HG02970 (cell line): Measurements from ENCODE around the gene SUN2.

Experiments used
- ATAC-seq: cut with Tn5 transposase; IDR thresholded peaks from one replicate; pipeline ENCODE4 v1.9.1; 2021; ENCODE audit warnings: mild to moderate bottlenecking, moderate library complexity, moderate number of reproducible peaks; ENCODE audit not compliant: unreplicated experiment, low FRiP score

Gene SUN2

GRCh38 chr22:38777087-38777671 lies 21.4 kb upstream of the SUN2 start:
- ATAC-seq, result no peak

DNA sequence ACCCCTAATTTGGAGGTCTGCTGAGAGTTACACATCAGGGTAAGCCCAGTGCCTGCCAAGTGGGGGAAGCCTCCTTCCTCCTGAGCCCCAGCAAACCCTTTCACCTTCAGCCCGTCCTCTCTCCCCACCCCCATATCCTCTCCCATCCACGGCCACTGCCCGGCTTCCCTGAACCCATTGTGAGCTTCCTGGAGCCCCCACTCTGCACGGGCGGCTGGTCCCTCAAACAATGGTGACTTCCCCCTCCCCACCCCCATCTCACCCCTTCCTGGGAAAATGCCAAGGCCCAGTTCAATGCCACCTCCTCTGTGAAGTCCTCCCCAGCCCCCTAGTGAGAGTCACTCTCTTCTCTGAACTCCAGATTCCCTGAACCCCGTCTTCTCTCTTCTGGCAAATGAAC lies 20.3 kb upstream of the SUN2 start:
- no peak for ATAC-seq

DNA sequence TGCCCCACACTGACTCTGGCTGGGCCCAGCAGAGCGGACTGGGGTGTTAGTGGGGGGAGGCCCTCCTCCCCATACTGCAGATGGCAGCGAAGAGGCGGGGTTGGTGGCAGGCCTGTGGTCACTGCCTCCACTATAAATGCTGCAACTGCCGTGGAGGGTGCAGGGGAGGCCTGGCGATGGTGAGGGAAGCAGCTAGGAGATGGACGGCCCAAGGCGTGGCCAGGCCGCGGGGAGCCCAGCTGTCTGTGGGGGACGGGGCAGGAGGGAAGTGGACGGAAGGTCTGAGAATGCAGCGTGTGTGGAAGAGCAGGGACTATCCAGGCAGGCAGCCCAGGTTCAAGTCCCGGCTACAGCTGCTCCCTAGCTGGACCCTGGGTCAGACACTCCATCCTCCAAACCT lies 19.9 kb upstream of the SUN2 start:
- ATAC-seq, result no peak

DNA sequence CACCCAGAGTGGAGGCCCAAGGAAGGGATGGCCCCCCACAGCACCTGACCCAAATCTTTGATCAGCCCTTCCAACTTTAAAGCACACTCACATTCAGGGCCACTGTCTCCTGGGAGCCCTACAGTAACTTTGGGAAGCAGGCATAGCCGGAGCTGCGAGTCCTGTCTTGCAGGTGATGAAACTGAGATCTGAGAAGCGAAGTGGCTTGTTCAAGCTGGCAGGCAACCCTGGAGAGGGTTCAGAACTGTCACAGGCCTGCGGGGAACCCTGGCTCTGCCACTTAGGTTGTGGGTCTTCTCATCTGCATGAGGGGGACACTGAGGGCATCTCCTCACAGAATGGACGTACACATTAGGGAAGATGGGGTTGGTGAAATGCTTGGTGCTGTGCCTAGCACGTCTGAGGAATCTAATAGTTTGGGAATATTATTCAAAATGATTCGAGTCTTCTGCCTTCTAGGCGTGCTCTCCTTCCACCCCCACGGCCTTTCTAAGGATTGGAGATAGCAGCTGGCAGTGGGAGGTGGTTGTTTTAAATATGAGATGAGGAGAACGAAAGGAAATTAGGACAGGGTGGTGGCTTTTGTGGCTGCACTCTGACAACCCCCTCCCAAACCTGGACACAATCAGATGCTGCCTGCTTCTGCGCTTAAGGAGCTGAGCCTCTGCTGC lies 18.8 kb upstream of the SUN2 start:
- no peak for ATAC-seq

DNA sequence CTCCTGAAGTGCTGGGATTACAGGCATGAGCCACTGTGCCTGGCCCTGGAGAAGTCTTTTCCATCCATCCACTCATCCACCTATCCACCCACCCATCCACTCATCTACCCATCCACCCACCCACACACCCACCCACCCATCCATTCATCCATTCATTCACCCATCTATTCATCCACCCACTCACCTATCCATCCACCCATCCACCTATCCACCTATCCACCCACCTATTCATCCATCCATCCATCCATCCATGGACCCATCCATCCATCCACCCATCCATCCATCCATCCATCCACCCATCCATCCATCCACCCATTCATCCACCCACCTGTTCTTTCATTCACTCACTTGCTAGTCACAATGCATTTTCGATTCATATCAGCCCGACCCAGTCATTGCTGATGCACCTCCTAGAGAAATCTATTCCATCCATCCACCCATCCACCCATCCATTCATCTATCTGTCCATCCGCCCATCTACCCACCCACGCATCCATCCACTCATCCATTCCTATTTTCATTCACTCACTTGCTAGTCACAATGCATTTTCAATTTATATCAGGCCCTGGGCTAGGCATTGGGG lies 17.7 kb upstream of the SUN2 start:
- ATAC-seq, result no peak

- no peak for ATAC-seq
Observed at GRCh38 chr22:38772623-38772873, 16.8 kb upstream of the SUN2 start.

GRCh38 chr22:38770257-38770949 lies 14.6 kb upstream of the SUN2 start:
- no peak for ATAC-seq

- no peak for ATAC-seq
Observed at GRCh38 chr22:38768036-38768435, 12.2 kb upstream of the SUN2 start.

- no peak for ATAC-seq
Observed at GRCh38 chr22:38767313-38767712, 11.5 kb upstream of the SUN2 start.

GRCh38 chr22:38766076-38766777 lies 10.4 kb upstream of the SUN2 start:
- no peak for ATAC-seq

GRCh38 chr22:38762551-38762983 lies 6.8 kb upstream of the SUN2 start:
- no peak for ATAC-seq

DNA sequence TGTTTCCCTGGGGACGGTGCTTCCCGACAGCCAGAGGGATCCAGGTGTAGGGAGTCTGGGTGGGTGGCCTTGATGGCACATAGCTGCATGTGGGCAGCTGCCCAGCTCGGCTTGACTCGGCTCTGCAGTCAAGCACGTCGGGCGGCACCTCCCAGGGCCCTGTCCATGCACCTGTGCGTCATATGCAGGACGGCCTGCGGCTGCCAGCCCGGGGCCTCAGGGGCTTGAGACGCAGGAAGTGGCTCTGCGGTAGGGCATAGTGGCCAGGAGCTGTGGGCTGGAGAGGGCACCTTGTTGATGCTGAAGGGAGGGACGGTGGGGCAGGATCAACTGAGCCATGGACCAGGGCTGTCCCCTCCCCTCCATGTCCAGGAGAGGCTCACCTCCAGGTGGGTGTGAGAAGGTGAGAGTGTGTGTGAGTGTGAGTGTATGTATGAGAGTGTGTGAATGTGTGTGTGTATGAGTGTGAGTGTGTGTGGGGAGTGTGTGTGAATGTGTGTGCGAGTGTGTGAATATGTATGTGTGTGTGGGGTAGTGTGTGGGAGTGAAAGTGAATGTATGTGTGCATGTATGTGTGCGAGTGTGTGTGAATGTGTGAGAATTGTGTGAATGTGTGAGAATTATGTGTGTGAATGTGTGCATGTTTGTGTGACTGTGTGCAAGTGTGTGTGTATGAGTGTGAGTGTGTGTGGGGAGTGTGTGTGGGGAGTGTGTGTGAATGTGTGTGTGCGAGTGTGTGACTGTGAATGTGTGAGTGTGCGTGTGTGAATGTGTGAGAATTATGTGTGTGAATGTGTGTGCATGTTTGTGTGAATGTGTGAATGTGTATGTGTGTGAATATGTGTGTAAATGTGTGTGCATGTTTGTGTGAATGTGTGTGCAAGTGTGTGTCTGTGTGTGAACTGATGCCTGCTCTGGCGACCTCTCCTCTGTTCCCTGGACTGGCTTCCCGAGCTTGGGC lies 5.7 kb upstream of the SUN2 start:
- no peak for ATAC-seq

DNA sequence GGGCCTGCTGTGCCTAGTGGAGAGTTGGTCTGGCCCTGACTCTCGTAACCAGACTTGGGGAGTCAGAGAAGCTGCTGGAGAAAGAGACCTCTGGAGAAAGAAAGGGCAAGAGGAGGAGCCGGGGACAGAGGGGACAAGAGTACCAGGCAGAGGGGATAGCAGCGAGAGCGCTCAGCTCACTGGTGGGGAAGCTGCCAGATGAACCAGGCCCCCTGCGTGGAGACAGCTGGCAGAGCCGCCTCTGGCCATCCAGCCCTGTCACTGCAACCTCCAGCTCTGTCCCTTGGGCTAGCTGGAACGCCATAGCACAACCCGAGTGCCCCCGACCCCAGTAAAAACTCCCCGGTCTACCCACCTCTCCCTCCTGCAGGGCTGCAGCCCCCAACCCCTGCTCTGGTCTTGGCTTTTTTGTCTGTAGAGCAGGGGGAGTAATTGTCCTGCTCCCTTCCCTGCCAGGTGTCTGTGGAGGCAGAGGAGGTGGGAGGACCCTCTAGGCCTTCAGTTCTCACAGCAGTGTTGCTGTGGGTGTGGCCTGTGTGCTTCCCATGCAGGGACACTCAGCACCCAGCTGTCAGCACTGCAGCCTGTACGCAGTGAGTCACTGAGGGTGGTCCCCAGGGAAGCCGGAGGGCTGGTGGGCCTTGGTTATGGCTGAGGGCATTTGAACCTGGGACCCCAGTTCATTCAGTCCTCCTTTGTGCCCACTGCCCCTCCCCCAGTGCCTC lies 4.8 kb upstream of the SUN2 start:
- ATAC-seq, result no peak

DNA sequence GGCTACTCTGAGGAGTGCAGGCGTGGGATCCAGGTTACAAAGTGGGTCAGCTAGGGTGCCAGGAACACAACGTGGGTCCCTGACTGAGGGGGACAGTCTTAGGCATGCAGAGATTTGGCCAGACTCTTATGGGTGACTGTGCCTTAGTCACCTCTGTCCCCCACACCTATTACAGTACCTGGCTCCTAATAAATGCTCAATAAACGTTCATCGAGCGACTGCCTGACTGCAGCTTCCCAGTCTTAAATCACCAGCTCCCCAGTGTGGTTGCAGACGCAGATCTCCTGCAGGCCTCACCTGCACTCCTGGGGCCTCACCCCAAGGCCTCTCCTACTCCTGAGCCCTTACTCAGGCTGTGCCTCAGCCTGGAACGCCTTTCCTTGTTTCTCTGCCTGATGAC lies 3.2 kb upstream of the SUN2 start:
- ATAC-seq, result no peak

- no peak for ATAC-seq
Observed at GRCh38 chr22:38758276-38758945, 2.6 kb upstream of the SUN2 start.

DNA sequence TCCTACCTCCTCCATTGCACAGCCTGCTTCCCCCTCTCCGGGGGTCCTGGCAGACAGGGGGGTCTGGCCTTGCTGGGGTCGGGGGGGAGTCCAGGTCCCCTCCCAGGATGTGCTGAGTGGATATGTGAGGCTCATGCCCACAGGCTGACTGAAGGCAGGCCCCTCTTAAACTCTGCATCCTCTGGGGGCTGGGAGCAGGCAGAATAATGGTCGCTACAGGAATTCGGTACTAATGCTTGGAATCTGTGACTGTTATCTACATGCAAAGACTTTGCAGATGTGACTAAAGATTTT lies 1.6 kb upstream of the SUN2 start:
- no peak for ATAC-seq

GRCh38 chr22:38756711-38757463 lies 1.1 kb upstream of the SUN2 start:
- no peak for ATAC-seq

DNA sequence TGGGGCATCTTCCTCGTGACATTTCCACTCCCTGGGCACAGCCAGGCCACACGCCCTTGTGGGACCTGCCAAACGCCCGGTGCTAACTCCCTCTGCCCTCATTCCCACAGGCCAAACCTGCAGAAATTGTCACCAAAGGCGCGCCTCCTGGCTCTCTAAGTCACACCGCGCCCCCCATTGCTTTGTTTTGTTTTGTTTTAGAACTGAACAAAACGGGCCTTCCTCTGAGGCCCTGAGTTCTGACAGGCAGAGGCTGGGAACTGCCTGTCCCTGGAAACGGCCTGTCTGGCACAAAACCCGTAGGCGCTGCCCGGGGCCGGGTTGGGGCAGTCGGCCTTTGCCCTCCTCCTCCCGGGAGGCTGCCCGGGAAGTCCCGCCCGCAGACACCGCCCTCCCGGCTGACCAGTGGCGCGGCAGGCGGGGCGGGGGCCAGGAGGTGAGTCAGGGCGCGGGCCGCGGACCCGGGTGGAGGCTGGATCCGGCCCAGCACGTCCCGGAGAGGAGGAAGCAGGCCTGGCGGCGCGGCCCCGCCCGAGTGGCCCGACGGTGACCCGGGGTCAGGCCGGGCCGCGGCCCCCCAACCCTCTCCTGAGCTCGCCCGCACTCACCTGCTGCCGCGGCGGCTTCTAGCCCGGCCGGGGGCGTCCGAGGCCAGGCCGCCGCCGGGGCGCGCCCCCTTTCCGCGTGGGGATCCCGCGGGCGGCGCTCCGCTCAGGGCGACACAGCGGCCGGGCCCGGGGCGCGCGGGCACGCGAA lies 465 bp downstream of the SUN2 start:
- ATAC-seq, result peak; percentile 41
